Prostate gland (tissue), 2 donors: Measurements from ENCODE around the gene MRTO4.

Source experiments
- CTCF ChIP-seq, 4 experiments: fragments of 200-600 bp in 2 of 4; fragments of 450-650 bp in 2 of 4; sonication (generic) in 2 of 4; IDR thresholded peaks; 1 replicate in 3 of 4; 2 replicates in 1 of 4; pipeline ENCODE4 v1.5.1; 2016 to 2019; ENCODE audit warnings: antibody characterized with exemption in 4 of 4, mild to moderate bottlenecking in 2 of 4, moderate library complexity in 2 of 4
- POLR2A ChIP-seq: fragments of 450-650 bp; IDR thresholded peaks from one replicate; pipeline ENCODE4 v1.6.1; 2016; ENCODE audit warnings: antibody characterized with exemption, mild to moderate bottlenecking

DNA sequence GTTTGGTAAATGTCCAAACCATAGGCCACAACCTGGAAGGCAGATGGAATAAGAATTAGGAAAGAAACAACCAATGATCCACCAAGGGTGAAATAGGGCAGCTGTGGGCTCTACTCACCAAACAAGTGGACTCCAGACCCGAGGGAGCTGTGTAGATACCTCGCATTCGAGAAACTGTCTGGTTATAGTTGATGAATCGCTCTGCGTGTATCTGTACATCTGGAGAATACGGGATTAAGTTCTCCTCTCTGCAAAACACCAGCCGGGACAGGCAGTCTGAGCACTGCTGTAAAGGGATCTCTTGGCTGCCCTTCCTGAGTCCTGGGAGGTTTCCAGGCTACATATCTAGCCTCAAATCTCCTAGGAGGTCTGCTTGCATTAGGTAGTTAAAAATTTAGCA lies 32.2 kb upstream of the MRTO4 start:
- TF ChIP-seq POLR2A, result no peak
- TF ChIP-seq CTCF (IDR thresholded peaks at IDR 0.05), result no peak
